Activated T-cell treated with anti-CD3 and anti-CD28 coated beads for 24 hours (primary cell): ENCODE measurements around the gene TTC23.
"Not testable (repeated sequence)": the region's sequence is repeated elsewhere in the genome, so short reads cannot be mapped to it uniquely, and the experiment has no call there.

ENCODE experiments used
- DNase-seq: peaks from one replicate; pipeline ENCODE4 v3.0.0-alpha.2; 2020; ENCODE audit warnings: low read depth

Gene TTC23

GRCh38 chr15:99197856-99198255 lies 51.5 kb downstream of the TTC23 start:
- no peak for DNase-seq

GRCh38 chr15:99192181-99192580 lies 57.2 kb downstream of the TTC23 start:
- DNase-seq = not testable (repeated sequence)

- no peak for DNase-seq
These were observed 61.4 kb downstream of the TTC23 start for GRCh38 chr15:99187936-99188335.

- no peak for DNase-seq
These were observed 63.8 kb downstream of the TTC23 start for GRCh38 chr15:99185414-99186130.

GRCh38 chr15:99182791-99183190 lies 66.6 kb downstream of the TTC23 start:
- DNase-seq = no peak

- no peak for DNase-seq
These were observed 67.8 kb downstream of the TTC23 start for GRCh38 chr15:99181545-99181971.

GRCh38 chr15:99180964-99181306 lies 68.4 kb downstream of the TTC23 start:
- no peak for DNase-seq

- no peak for DNase-seq
These were observed 69.1 kb downstream of the TTC23 start for GRCh38 chr15:99180086-99180963.

- DNase-seq = no peak
These were observed 71.7 kb downstream of the TTC23 start for GRCh38 chr15:99177679-99178078.

- DNase-seq = no peak
These were observed 72.6 kb downstream of the TTC23 start for GRCh38 chr15:99176757-99177156.

GRCh38 chr15:99174567-99175395 lies 74.6 kb downstream of the TTC23 start:
- DNase-seq = no peak

GRCh38 chr15:99172989-99173388 lies 76.4 kb downstream of the TTC23 start:
- no peak for DNase-seq

- no peak for DNase-seq
These were observed 77.2 kb downstream of the TTC23 start for GRCh38 chr15:99172171-99172570.

- no peak for DNase-seq
These were observed 78.8 kb downstream of the TTC23 start for GRCh38 chr15:99170476-99171065.

- no peak for DNase-seq
These were observed 79.5 kb downstream of the TTC23 start for GRCh38 chr15:99169769-99170311.

GRCh38 chr15:99168601-99169580 lies 80.5 kb downstream of the TTC23 start:
- no peak for DNase-seq

- DNase-seq = no peak
These were observed 81.7 kb downstream of the TTC23 start for GRCh38 chr15:99167640-99168039.

- no peak for DNase-seq
These were observed 82.2 kb downstream of the TTC23 start for GRCh38 chr15:99167201-99167600.

- DNase-seq = no peak
These were observed 83.3 kb downstream of the TTC23 start for GRCh38 chr15:99165956-99166689.
